HepG2 (cell line): ENCODE data around the gene NME7. TPM values are rescaled to one million over a fixed set of nuclear protein-coding genes. Genes with fewer than 3 reads are reported as not detected.

Source experiments
- CREM ChIP-seq, 2 experiments: sonication (generic) in 1 of 2; formaldehyde crosslinking in 1 of 2; IDR thresholded peaks; 2 replicates each; pipeline versions ENCODE4 v1.4.0 to v1.6.1; 2016 to 2020; ENCODE audit warnings: antibody characterized with exemption in 1 of 2, mild to moderate bottlenecking in 1 of 2, missing genetic modification reagents in 1 of 2
- HNF4G ChIP-seq, 2 experiments: sonication (generic) in 1 of 2; formaldehyde crosslinking in 1 of 2; IDR thresholded peaks; 2 replicates each; pipeline versions ENCODE4 v1.4.0 to v1.6.1; 2011 to 2020; ENCODE audit warnings: borderline replicate concordance in 2 of 2, low read depth in 2 of 2, mild to moderate bottlenecking in 2 of 2, low read length in 1 of 2, missing genetic modification reagents in 1 of 2, moderate library complexity in 1 of 2
- IRF2 ChIP-seq: IDR thresholded peaks from 2 replicates; pipeline ENCODE4 v1.6.1; 2018; ENCODE audit warnings: missing genetic modification reagents, missing compliant biosample characterization
- KAT8 ChIP-seq: IDR thresholded peaks from 2 replicates; pipeline ENCODE4 v1.6.1; 2016; ENCODE audit warnings: missing genetic modification reagents, missing compliant biosample characterization
- KMT2B ChIP-seq: IDR thresholded peaks from 2 replicates; pipeline ENCODE4 v1.6.1; 2016; ENCODE audit warnings: missing genetic modification reagents, missing compliant biosample characterization
- LRRFIP1 ChIP-seq: sonication (generic); formaldehyde crosslinking; conservative IDR thresholded peaks from 2 replicates; pipeline ENCODE4 v1.4.0; 2020; ENCODE audit warnings: missing genetic modification reagents
- MED13 ChIP-seq: sonication (generic); formaldehyde crosslinking; IDR thresholded peaks from 2 replicates; pipeline ENCODE4 v1.5.0; 2020; ENCODE audit warnings: missing genetic modification reagents
- NFAT5 ChIP-seq: sonication (generic); formaldehyde crosslinking; IDR thresholded peaks from 2 replicates; pipeline ENCODE4 v1.4.0; 2020; ENCODE audit warnings: missing genetic modification reagents
- SAP130 ChIP-seq: IDR thresholded peaks from 2 replicates; pipeline ENCODE4 v1.6.1; 2016; ENCODE audit warnings: low read depth
- SIX4 ChIP-seq: sonication (generic); formaldehyde crosslinking; IDR thresholded peaks from 2 replicates; pipeline ENCODE4 v1.4.0; 2020; ENCODE audit warnings: missing genetic modification reagents
- ZHX1 ChIP-seq: sonication (generic); formaldehyde crosslinking; IDR thresholded peaks from 2 replicates; pipeline ENCODE4 v1.8.1; 2022; ENCODE audit warnings: low read depth, mild to moderate bottlenecking, missing genetic modification reagents
- ZNF24 ChIP-seq: fragments of 450-650 bp; IDR thresholded peaks from 2 replicates; pipeline ENCODE4 v1.6.1; 2017; ENCODE audit warnings: antibody characterized with exemption, mild to moderate bottlenecking
- polyA plus RNA-seq, 8 experiments: library from polyadenylated mRNA; depleted of rRNA in 3 of 8; stranded (reverse) in 7 of 8; unstranded in 1 of 8; fragments of >200 nt; fragmentation: Illumina TruSeq in 4 of 8; extraction: Trizol in 4 of 8; gene quantifications; 2 replicates each; pipeline versions ENCODE4 v1.2.1 to v1.2.3, GENCODE V29; 2011 to 2016; ENCODE audit warnings: low read depth in 4 of 8, missing spikeins in 1 of 8, mixed read lengths in 1 of 8; ENCODE audit not compliant: insufficient read depth in 1 of 8
- total RNA-seq, 5 experiments: library from RNA; depleted of rRNA; stranded (reverse); fragments of >200 nt; fragmentation: Illumina TruSeq; extraction: Trizol; gene quantifications; 2 replicates each; pipeline ENCODE4 v1.2.3, GENCODE V29; 2016; ENCODE audit warnings: low read depth in 1 of 5

The NME7 gene
- total and polyA plus RNA-seq, 2 of the 13 experiments (the other 11 are each of a cell fraction or from before 2014, with no cell fraction given) = 9.4 to 22.5 TPM

- TF ChIP-seq NFAT5 (CRISPR knock-in tag) (no peak), IRF2 (CRISPR knock-in tag) (peak; percentile 17; the same call in 1 of the 2 replicates), MED13 (CRISPR knock-in tag) (no peak), SAP130 (CRISPR knock-in tag) (peak; percentile 46), LRRFIP1 (CRISPR knock-in tag) (no peak), SIX4 (no peak), ZHX1 (CRISPR knock-in tag) (no peak), KMT2B (no peak), HNF4G (IDR thresholded peaks at IDR 0.05; ENCODE audit: borderline replicate concordance, low read depth, low read length) (no peak), HNF4G (CRISPR knock-in tag; IDR thresholded peaks at IDR 0.05; ENCODE audit: borderline replicate concordance, low read depth) (no peak), CREM (IDR thresholded peaks at IDR 0.05) (peak; percentile 36; the same call in 1 of the 2 replicates), CREM (CRISPR knock-in tag; IDR thresholded peaks at IDR 0.05) (no peak), KAT8 (CRISPR knock-in tag) (0 out of 2 replicates have a peak, but pooled peaks have one; percentile 18), ZNF24 (0 out of 2 replicates have a peak, but pooled peaks have one; percentile 35)
- TF ChIP-seq, all 625 proteins: peak for 45
These were observed 116.8 kb downstream of the NME7 start (continued) for GRCh38 chr1:169250795-169251194.
